ENCODE results near the gene ME3. TPM values are rescaled to one million over a fixed set of nuclear protein-coding genes. Genes with fewer than 3 reads are reported as not detected.

Gene ME3
- total RNA-seq, 1 experiment from 2014 or later, result 0.30 TPM

DNA sequence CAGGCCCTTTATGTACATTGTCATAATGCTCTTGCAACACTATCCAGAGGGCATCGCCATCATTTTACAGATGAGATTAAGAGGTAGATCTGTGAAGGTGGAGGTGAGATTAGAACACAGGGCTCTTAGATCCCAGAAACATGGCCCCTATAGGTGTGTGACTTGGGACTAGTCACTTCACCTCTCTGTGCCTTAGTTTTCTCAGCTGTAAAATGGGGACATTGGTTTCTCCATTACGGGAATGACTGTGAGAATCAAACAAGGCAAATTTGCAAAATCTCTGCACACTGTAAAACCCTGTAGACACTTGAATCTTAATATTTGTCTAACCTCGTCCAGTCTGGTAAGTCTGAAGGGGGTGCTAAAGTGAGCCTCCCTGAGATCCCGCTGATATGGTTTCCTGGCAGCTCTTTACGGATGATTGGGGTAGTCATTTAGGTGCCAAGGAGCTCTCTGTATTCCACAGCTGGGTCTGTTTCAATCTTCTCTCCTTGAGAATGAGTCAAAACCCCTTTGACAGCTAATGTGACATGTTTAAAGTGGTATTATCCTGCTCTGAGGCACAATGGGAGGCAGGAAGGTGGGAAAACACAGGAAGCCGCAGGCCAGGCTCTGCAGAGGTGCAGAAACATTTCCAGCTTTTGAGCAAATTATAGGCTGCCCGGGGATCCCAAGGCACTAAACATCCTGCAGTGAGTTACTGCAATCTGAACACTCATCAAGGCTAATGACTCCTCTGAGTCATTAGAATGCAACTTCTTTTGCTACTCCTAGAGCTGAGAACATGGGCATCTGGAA is 156.9 kb downstream of the ME3 start:
- ChIA-PET RAD21 (ENCODE audit: low non-redundant PET in 1 of 2, low total read pairs in 2 of 2, uncharacterized antibody in 2 of 2, unreplicated experiment in 2 of 2) (no interaction called here), CTCF (no interaction called here), POLR2A (no interaction called here)
- ATAC-seq, result peak; percentile 49; the same call in 1 of the 2 replicates
- H4K20me1 ChIP-seq (ENCODE audit: insufficient read depth), result no peaks in the 10 kb centered on the region
- no peaks in the 10 kb centered on the region for H3K27me3 ChIP-seq (ENCODE audit: insufficient read depth, low read length)
- no peak overlapping the region for H3K4me3 ChIP-seq (replicated peaks in 1 of 2; ENCODE audit: low read depth in 1 of 2, low read length in 2 of 2)
- H3K9ac ChIP-seq (ENCODE audit: low read length), result no peak overlapping the region
- peak overlapping the region; percentile 10 for H3K4me2 ChIP-seq (ENCODE audit: low read length)
- intact Hi-C loops (cut with micrococcal nuclease), result no loop called here
- no peak for DNase-seq (ENCODE audit: low read depth, low spot score)
- no peaks in the 10 kb centered on the region for H3K36me3 ChIP-seq (ENCODE audit: control insufficient read depth in 1 of 2, insufficient read depth in 2 of 2, low read length in 2 of 2)
- no peak overlapping the region for H3K27ac ChIP-seq (ENCODE audit: low read depth, low read length)
- BruUV-seq (replicated peaks), result no TSS peak
- no peaks in the 10 kb centered on the region for H3K9me2 ChIP-seq (ENCODE audit: insufficient read depth)
- H2AFZ ChIP-seq (ENCODE audit: low read depth, low read length, poor library complexity, severe bottlenecking), result no peak overlapping the region
- TF ChIP-seq, protein P1, sequence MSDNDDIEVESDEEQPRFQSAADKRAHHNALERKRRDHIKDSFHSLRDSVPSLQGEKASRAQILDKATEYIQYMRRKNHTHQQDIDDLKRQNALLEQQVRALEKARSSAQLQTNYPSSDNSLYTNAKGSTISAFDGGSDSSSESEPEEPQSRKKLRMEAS (IDR thresholded peaks at IDR 0.05), result no peak
- TF ChIP-seq JUND (IDR thresholded peaks at IDR 0.05), result no peak
- no peak for TF ChIP-seq YY1 (IDR thresholded peaks at IDR 0.05; ENCODE audit: extremely low read depth, insufficient replicate concordance, low read depth, low read length)
- no peak for TF ChIP-seq SIN3A (IDR thresholded peaks at IDR 0.05; ENCODE audit: low read depth)
- no peak for TF ChIP-seq EGR1 (IDR thresholded peaks at IDR 0.05; ENCODE audit: low read depth)
- no peak for TF ChIP-seq EZH2phosphoT487 (IDR thresholded peaks at IDR 0.05; ENCODE audit: borderline replicate concordance)
- TF ChIP-seq POLR2A (IDR thresholded peaks at IDR 0.05; ENCODE audit: borderline replicate concordance, extremely low read depth, insufficient read depth, insufficient read length), result no peak
- TF ChIP-seq CEBPB (IDR thresholded peaks at IDR 0.05; ENCODE audit: low read depth), result no peak
- TF ChIP-seq, protein P2, sequence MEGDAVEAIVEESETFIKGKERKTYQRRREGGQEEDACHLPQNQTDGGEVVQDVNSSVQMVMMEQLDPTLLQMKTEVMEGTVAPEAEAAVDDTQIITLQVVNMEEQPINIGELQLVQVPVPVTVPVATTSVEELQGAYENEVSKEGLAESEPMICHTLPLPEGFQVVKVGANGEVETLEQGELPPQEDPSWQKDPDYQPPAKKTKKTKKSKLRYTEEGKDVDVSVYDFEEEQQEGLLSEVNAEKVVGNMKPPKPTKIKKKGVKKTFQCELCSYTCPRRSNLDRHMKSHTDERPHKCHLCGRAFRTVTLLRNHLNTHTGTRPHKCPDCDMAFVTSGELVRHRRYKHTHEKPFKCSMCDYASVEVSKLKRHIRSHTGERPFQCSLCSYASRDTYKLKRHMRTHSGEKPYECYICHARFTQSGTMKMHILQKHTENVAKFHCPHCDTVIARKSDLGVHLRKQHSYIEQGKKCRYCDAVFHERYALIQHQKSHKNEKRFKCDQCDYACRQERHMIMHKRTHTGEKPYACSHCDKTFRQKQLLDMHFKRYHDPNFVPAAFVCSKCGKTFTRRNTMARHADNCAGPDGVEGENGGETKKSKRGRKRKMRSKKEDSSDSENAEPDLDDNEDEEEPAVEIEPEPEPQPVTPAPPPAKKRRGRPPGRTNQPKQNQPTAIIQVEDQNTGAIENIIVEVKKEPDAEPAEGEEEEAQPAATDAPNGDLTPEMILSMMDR (IDR thresholded peaks at IDR 0.05 in 2 of 3, conservative IDR thresholded peaks at IDR 0.05 in 1 of 3; ENCODE audit: borderline replicate concordance in 1 of 3, insufficient read depth in 1 of 3, low read depth in 2 of 3, low read length in 2 of 3), result no peak
- TF ChIP-seq RAD21 (IDR thresholded peaks at IDR 0.05; ENCODE audit: low read depth), result no peak
- no peak for TF ChIP-seq TCF7L2 (IDR thresholded peaks at IDR 0.05; ENCODE audit: borderline replicate concordance, extremely low read depth, insufficient read depth, insufficient read length)
- TF ChIP-seq SRF (IDR thresholded peaks at IDR 0.05; ENCODE audit: low read depth), result no peak
- H3K4me1 ChIP-seq (ENCODE audit: control insufficient read depth in 1 of 2, insufficient read depth in 2 of 2, low read length in 2 of 2), result peaks cover 14 to 22% of the 10 kb centered on the region in 2 experiments
- no peaks in the 10 kb centered on the region; a peak in 1 of 4 replicates for H3K9me3 ChIP-seq (ENCODE audit: control insufficient read depth in 1 of 2, insufficient read depth in 1 of 2, low read depth in 1 of 2, low read length in 2 of 2)
- no peaks in the 10 kb centered on the region for H3K79me2 ChIP-seq (ENCODE audit: insufficient read depth, low read length)

All from HCT116 (cell line).